NCI-H1694 (cell line): ENCODE data around the gene ZBTB7B.
A peak's percentile ranks its signal among the peaks of the same experiment; 100 is the strongest.

Source experiments
- DNase-seq: peaks from one replicate; lab custom pipeline; 2025; lab: John Stamatoyannopoulos, UW

ZBTB7B gene

DNA sequence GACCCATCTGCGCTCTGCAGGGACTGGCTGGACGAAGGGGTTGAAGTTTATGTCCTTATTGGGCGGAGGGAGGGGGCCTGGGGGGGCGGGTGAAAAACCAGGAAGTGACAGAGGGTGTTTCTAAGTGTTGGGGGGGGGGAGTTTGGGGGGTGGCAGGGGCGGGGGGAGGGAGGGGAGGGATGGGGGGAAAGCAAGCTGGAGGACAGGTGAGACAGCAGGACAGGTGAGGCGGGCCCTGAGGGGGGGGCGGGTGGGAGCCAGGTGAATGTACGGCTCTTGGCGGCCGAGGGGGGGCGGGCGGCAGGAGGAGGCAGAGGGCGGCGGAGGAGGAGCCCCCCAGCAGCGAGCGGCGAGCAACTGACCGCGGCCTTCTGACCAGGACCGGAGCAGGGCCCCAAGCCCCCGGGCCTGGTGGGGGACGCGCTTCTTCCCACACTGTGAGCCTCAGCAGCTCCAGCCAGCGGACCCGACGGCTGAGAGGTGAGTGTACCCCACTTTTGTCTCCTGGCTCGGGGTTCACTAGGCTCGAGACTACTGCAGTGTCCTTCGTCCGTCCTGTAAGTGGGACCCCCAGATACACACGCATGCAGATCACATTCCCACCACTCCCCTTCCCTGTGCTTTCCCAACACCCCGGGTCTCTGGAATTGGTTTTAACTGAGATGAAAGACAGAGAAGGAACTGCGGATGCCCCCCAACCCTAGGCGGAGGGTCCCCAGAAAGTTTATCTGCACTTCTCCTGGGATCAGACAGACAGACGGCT lies at the start of gene ZBTB7B:
ZBTB7B (plus strand) TSS at position 339 of the 763 bp plus-strand sequence. CDS start 11,859 bp downstream, outside the sequence.
- DNase-seq = no peak

DNA sequence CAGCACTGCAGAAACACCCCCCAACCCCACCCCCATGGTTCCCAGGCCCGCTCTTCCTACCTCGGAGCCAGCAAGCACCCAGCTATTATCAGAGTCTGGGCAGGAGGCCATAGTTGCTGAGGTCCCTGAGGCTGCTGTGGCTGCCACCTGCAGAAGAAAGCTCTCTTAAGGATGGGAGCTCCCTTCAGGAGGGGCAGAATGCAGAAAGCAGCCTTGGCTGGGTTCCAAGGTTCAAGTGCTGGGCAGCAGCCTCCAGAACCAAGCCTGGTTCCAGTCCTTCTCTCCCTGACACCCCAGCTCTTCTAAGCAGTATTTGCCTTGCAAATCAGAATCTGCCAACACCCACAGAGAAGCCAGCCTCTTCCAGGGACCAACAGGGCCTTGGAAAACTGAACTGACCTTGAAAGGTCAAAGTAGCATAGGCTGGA lies 49.0 kb upstream of the ZBTB7B start:
- DNase-seq = no peak

DNA sequence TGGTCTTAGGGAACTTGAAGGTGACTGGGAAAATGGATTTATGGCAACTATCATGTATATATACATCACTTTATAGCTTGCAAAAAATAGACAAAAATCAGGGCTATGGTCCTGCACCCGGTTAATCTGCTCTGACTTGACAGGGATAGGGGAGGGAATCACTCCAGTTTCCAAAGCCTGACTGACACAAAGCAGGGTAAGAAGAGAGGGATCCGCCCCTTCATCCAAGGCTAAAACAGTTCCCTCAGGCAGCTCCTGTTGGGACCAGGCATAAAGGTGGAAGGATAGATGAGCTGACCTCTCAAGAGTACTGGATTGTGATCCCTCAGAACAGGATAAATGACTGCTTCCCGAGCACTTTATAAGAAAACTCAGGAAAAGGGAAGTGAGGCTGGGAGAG lies 48.1 kb upstream of the ZBTB7B start:
- no peak for DNase-seq

DNA sequence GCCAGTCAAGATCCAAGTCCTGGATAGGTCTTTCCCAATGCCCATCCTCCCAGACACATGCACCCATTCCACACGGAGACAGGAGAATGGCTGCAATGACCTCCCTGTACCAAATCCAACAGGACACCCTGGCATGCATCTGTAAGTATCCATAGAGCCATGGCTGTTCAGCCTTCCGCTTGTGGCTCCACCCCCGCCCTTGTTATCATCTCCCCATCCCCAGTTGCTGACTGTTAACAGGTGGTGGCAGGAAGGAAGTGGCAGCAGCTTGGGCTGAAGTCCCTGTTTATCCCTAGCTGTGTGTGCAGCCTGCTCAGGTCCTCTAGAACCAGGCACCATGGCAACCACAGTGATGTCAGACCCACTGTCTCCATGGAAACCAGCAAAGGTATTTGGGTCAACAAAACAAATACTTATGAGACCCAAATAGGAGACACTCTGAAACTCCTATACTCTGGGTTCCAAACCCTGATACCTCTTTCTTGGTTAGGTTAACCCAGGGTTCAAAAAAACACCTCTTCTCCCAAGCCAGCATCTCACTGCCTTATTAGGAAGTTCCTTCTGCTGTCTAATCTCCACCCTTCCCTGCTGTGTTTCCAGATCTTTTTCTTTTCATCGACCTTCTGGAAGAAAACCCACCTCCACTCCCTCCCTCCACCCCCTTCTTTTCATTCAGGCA lies 47.4 kb upstream of the ZBTB7B start:
- DNase-seq = peak; percentile 66

DNA sequence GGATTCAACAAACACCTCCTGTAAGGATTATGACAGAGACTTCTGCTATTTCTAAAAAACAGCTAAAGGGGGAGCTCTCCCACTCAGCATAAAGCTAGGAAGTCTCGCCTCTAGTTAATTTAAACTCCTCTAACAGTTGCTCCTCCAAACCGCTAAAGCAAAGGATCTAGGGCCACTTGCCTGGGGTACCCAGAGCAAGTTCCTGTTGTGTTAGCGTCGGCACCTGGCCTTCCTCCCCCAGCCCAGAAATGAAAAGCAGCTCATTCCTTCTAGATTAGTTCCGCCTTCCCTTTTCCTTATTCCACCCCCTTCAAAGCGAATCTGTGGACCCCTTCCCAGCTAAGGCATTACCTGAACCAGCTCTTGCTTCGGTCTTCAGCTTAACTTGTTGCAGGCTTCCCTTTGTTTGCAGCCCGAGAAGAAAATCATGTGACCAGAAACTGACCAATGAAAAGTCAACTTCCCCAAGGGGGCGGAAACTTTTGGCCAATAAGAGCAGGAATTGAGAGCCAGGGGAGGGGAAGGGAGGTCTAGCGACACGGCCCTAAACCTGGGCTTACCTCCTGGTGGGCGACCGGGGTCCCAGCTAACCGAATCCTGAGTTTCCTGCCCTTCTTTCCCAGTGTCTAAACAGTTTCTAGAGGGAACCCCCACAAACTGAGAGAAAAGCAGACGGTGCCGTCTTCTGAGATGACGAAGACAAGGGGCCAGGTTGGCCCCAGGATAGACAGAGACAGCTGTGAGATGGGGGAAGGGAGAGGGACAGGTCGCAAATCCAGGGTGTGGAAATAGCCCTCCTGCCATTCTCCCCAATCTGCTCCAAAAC lies 46.7 kb upstream of the ZBTB7B start, which contains the start of gene PBXIP1:
PBXIP1 (minus strand) TSS at position 382 of the 826 bp plus-strand sequence. CDS start 2,378 bp downstream, outside the sequence.
- DNase-seq = peak; percentile 91

DNA sequence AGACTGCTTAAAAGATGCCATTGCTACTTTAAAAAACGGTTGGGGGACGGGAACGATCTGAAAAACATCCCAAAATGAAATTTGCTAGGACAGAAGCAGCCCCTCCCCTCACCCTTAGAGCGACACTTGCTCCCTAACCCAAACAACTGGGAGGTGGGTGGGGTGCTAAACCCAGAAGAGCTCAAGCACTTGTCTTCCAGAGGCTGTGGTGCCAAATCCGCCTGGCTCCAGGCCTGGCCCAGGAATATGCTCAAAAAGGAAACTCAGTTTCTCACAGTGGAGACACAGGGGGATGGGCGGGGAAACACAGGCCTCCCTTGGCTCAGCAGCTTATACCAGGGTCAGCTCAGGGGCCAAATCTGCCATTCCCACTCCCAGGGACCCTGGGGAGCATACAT lies 46.1 kb upstream of the ZBTB7B start:
- DNase-seq = no peak

DNA sequence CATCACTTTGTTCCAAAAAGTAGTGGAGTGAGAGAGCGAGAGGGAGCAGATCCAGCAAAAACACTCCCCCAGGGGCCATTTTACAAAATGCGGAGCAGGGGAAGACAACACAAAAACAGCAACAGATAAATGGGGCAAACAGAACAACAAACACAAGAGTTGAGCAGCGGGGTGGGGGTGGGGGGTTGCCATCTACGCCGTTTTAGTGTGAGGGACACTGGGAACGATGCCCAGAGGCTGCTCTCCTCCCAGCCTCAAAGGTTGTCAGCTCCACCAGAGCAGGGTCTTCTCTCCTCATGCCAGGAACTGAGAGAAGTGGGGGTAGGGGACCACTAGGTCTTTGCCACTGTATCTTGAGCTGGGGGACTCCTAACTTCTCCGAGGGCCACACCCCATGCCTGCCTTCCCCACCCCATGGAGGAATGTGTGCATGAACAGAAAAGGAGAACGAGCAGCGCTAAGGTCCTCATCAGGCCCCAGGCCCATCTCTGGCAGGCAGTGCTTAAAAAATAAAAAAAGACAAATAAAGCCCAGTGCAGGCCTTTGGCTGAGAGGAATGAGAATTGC lies 45.4 kb upstream of the ZBTB7B start:
- no peak for DNase-seq

DNA sequence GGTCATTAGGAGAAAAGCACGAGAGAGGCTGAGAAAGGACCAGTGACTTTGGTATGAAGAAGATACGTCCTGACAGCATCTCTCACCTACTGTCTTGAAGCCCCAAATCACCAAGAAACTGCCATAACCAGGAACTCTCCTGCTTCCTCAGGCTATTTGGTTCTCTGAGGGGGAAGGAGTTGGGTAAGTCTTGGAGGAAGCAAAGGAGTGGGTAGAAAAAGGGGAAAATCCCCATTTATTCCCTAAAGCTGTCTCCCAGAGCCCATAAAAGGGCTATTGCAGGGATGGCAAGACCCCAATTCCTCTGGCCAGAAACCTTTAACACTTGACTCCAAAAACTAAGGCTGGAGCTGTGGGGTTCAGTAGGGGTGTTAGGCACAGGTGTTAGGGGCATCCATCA lies 44.6 kb upstream of the ZBTB7B start:
- DNase-seq = no peak

DNA sequence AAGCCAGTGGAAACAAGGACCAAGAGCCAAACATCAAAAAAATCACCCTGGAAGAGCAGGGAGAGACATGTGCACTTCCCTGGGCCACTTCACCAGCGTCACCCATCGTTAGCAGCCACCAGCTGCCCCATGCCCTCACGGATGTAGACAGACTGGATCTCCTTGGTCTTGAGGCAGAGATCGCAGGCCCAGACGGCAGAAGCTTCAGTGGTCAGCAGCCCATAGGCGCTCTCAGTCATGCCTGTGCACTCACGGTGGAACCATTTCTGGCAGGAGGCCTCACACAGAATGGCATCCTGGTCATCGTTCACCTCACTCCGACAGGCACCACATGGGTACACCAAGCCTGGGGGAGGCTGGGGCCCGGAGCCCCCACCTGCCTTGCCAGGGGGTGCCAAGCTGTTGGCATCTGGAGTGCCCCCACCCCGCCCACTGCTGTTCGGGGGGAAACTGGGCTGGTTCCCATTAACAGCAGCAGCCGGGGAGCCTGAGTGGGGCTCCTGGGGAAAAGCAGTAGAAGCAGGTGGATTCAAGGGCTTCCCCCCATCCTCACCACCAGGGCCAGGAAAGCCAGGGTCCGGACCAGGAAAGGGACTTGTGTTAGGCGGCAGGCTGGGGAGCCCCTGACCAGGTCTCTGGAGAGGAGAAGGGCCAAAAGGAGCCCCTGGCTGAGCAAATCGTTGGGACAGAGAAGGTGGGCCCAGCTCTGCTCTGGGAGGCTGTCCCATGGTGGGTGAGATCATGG lies 43.7 kb upstream of the ZBTB7B start:
- no peak for DNase-seq

DNA sequence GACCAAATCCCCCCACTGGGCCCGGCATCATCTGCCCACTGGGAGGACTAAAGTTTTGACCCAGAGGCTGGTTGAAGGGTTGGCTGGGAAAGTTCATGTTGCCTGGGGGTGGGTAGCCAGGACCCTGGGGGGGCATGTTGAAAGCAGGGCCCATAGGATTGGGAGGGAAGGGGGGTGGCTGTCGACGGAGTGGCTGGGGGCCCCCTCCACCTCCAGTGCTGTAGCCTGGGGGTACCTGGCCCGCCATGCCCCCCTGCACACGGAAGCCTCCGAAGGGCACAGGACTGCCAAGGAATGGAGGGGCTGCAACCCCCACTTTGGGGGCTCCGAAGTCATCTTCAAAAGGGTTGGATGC lies 43.2 kb upstream of the ZBTB7B start:
- DNase-seq = no peak

DNA sequence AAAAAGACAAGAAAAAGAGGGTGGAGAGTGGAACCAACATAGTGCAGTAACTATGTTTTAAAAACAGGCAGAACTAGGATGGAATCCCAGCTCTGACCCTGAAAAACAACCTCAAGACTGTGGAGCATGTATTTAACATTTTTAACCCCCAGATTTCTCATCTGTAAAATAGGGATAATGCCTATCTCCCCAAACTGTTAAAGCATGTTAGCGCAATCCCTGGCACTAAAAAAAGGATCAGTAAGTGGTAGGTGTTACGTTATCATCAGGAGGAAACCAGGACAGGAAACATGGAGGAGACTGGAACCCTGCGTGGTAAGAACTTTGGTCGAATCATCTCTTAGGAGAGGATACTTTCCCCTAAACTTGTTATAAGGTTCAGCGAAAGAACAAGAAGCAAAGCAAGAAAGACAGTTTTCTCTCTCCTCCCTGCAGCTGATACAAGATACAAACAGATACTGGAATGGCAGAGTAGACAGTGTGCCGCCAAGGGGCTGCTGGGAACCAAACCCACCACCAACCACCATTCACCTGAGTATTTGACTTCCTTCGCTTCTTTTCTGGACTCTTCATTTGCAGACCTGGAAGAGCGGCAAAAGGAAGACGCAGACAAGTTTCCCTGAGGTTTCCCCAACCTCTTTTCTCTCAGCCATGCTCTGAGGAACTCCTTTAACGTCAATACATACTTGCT lies 42.0 kb upstream of the ZBTB7B start:
- no peak for DNase-seq

DNA sequence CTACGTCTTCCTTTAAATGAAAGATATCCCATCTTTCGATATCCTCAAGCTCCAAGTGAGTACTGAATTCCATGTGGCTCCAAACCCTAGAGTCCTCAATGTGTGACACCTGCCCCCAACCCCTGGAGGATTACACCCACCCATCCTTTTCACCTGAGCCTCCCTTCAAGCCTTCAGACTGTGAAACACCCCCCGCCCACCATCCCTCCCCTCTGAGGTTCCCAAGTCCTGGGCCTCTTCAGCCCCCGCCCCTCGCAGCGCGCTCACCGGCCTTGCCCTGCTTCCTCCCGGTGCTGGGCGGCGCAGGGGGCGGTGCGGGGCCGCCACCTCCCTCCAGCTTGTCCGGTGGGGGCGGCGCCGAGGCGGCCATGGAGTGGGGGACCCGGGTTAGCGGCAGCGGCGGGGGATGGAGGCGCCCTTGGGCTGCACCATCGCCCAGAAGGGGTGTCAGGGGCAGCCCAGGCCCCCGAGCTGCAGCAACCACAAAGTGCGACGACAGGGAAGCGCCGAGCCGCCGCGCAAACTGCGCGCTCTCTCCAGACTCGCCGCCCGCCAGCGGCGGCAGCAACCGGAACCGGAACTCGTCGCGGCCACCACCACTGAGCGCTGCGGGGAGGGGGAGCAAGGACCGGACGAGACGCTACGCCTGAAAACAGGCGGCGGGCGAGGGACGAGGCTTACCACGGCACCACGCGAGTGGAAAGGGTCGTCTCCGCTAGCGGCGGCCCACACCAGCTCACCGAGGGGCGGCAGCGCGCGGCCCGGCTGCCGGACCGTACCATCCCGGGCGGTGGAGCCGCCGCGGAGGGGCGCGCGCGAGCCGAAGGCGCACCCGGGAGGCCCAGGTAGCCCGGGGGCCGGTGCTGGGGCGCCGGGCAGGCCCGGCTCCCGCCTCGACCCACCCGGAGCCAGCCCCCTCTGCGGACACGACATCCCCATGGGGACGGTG lies 41.1 kb upstream of the ZBTB7B start, which contains the start of gene PYGO2:
PYGO2 (minus strand) TSS at position 576 of the 949 bp plus-strand sequence; CDS start at position 370, 206 bp downstream.
- peak; percentile 57 for DNase-seq

DNA sequence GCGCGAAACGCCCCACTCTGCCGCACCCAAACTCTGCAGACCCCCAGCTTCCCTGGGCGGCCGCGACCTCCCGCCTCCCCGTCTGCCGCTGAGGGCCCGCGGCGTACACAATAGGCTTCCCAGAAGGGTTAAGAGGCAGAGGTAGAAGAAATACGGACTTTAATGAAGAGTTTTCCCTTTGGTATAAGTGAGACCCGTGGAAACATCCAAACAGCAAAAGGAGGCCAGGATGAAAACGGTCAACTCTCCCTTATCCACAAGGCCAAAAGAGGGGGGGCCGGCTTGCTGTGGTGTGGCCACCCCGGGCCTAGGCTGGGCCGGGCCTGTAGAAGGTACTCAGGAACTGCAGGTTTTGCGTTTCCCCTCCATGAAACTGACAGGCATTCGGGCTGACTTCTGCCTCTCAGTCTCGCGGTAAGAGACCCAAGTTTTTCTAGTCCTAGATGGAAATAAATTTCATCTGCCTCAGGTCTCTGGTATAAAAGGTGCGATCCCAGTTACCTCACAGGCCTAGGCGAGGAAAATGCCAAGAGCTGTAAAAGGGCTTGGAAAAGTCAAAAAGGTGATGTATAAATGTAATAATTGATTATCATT lies 40.3 kb upstream of the ZBTB7B start:
- no peak for DNase-seq

DNA sequence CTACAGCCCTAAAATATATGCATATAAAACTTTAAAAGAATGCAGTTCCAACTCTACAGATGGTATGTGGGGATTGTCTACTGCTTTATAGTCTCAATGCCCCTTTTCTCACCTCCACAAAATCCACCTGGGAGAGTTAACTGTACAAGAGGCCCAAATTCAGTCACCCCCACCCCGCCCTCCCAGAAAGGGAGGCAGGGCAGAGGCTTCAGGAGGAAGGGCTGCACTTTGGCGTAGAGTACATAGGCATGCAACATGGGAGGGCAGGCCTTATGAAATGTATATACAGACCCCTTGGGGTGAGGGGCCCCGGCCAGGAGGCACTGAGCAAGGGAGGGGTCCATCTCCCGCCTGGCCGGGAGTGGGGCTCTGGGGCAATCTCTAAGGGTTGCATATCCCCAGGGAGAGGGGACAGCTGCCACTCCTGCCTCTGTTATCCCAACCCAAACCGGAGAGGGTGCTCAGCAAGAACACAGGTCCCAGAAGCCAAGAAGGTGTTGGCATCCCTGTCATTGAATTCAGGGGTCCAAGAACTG lies 39.7 kb upstream of the ZBTB7B start:
- DNase-seq = no peak

DNA sequence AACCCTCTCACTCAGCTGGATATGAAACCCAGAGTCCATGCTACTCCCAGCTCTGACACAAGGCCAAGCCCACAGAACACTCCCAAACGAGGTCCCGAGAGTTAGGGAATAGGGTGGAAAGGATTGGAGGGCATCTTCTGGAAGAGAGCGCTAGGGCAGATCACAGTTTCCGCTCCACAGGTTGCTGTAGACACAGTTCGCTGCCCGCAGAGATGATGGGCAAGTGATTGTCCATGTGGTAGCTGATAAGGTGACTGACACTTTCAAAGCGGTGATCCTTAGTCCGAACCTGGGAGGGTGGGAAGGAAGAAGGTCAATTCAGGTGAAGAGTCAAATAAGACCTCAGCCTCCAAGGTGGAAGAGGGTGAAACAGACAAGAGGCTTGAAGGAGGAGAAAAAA lies 39.0 kb upstream of the ZBTB7B start:
- DNase-seq = no peak

DNA sequence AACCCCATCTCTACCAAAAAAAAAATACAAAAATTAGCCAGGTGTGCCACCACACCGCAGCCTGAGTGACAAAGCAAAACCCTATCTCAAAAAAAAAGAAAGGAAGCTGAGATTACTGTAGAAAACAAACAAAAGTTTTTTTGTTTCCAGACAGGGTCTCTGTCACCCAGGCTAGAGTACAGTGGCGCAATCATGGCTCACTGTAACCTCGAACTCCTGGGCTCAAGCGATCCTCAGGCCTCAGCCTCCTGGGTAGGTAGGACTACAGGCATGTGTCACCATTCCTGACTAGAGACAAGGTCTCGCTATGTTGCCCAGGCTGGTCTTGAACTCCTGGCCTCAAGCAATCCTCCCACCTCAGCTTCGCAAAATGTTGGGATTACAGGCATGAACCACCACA lies 38.2 kb upstream of the ZBTB7B start:
- no peak for DNase-seq

DNA sequence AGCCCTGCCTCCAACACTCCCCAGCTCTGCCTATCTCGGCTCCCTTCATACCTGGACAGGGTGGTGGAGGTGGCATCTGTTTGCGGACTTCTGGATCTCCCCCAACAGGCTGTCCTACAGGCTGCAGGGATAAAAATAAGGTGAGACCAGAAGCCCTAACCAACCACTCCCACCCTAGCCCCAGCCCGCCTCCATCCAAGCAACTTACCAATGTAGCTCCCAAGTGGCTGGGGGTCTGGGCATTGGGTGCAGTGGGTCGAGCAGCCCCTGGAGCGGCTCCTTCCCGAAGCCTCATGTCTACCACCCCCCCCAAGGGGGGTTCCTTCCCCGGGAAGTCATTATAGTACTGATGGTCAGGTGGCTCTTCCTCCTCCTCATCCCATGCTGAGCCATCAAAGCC lies 36.5 kb upstream of the ZBTB7B start:
- no peak for DNase-seq

DNA sequence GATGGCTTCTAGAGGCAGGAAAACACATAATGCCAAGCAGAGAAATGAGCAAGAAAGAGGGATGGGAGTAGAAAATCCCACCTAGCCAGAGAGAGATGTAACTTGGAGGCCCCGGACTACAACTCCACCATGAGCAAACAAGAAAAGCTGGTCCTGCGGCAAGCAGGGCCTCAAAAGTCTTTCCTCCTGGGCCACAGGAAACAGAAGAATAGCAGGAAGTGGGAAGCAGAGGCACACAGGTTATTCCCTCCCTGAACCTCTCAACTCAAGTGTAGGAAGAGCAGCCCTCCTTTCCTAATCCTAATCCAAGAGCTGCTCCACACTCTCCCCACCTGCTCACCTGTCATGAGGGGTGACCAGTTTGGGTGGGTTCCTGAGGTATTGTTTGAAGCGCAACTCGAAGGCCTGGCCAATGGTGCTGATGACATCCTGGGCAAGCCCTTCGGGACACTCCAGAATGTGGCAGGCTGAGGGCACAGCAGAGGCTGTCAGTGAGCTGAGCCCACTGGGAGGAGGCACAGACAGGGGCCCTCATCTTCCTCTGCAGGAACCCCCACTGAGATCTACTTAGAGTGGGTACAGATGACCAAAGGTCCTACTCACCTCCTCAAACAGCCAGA lies 35.2 kb upstream of the ZBTB7B start:
- no peak for DNase-seq

DNA sequence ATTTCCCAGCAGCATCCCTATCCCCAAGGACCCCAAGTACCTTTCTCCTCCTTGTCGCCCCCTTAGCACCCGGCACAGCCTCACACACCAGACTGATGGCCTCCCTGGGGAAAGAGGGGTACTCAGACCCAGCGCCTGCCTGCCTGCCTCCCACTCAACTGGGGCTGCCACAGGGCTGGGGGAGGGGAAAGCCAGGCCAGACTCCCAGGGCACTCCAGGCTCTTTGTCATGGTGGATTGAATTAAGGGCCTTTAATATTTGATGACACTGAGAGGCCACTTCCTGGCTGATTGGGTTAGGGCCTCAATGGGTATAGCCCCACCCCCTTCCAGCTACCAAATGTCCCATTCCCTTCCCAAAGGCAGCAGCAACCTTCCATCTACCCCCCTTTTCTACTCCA lies 33.9 kb upstream of the ZBTB7B start:
- DNase-seq = no peak
